Common myeloid progenitor, CD34-positive (primary cell): Measurements from ENCODE around the gene ARID5A.
A peak's percentile ranks its signal among the peaks of the same experiment; 100 is the strongest.

ENCODE experiments used
- CTCF ChIA-PET: fragments of 350-600 bp; sonication (Branson Sonifier 250); formaldehyde crosslinking; loops from one replicate; lab custom pipeline; 2021; ENCODE audit warnings: antibody characterized with exemption; lab: Charles Lee
- POLR2A ChIA-PET: fragments of 350-600 bp; sonication (Branson Sonifier 250); formaldehyde crosslinking; loops from one replicate; lab custom pipeline; 2021; ENCODE audit warnings: antibody characterized with exemption; lab: Charles Lee
- DNase-seq, 3 donors: peaks; one replicate each; pipeline versions ENCODE4 v3.0.0 to v3.0.0-alpha.2; 2013
- H3K27ac ChIP-seq, 2 experiments: 1 replicate in 1 of 2; 2 replicates in 1 of 2; pipeline ENCODE4 v1.7.0; 2013; ENCODE audit warnings: inconsistent platforms in 2 of 2, low read length in 2 of 2, mild to moderate bottlenecking in 2 of 2, low read depth in 1 of 2, moderate library complexity in 1 of 2; ENCODE audit not compliant: severe bottlenecking in 2 of 2, insufficient read depth in 1 of 2, poor library complexity in 1 of 2
- H3K27me3 ChIP-seq, 5 experiments: replicated peaks in 2 of 5; 1 replicate in 3 of 5; 2 replicates in 2 of 5; pipeline versions ENCODE4 v1.6.1 to v1.7.0; 2013; ENCODE audit warnings: low read length in 4 of 5, mild to moderate bottlenecking in 2 of 5, moderate library complexity in 2 of 5, inconsistent platforms in 1 of 5; ENCODE audit not compliant: insufficient read depth in 5 of 5, control insufficient read depth in 4 of 5
- H3K36me3 ChIP-seq, 4 experiments: 1 replicate in 2 of 4; 2 replicates in 2 of 4; pipeline versions ENCODE4 v1.6.1 to v1.7.0; 2013; ENCODE audit warnings: low read length in 3 of 4, control low read depth in 1 of 4, mild to moderate bottlenecking in 1 of 4; ENCODE audit not compliant: control insufficient read depth in 4 of 4, insufficient read depth in 4 of 4
- H3K4me1 ChIP-seq, 4 experiments: 1 replicate in 3 of 4; 2 replicates in 1 of 4; pipeline versions ENCODE4 v1.6.1 to v1.7.1; 2013; ENCODE audit warnings: low read length in 3 of 4, mild to moderate bottlenecking in 3 of 4, control low read depth in 1 of 4, inconsistent platforms in 1 of 4, moderate library complexity in 1 of 4; ENCODE audit not compliant: control insufficient read depth in 4 of 4, insufficient read depth in 4 of 4; ENCODE audit errors: control extremely low read depth in 1 of 4
- H3K4me3 ChIP-seq, 7 experiments: 1 replicate in 4 of 7; 2 replicates in 3 of 7; pipeline versions ENCODE4 v1.5.1 to v1.7.0; 2013; ENCODE audit warnings: mild to moderate bottlenecking in 7 of 7, low read length in 6 of 7, moderate library complexity in 6 of 7, inconsistent platforms in 2 of 7, low read depth in 2 of 7, control low read depth in 1 of 7; ENCODE audit not compliant: insufficient read depth in 4 of 7, control insufficient read depth in 1 of 7; ENCODE audit errors: extremely low read depth in 1 of 7
- H3K9me3 ChIP-seq, 5 experiments: 1 replicate in 4 of 5; 2 replicates in 1 of 5; pipeline versions ENCODE4 v1.6.1 to v1.7.1; 2013; ENCODE audit warnings: low read length in 4 of 5, mild to moderate bottlenecking in 2 of 5, inconsistent platforms in 1 of 5, low read depth in 1 of 5, moderate library complexity in 1 of 5; ENCODE audit not compliant: control insufficient read depth in 4 of 5, insufficient read depth in 2 of 5; ENCODE audit errors: control extremely low read depth in 1 of 5
- WGBS: methylation state at CpG from one replicate; pipeline ENCODE4 v1.1.5; 2013; ENCODE audit not compliant: insufficient coverage; 5-methylcytosine and 5-hydroxymethylcytosine counted together

The ARID5A gene

DNA sequence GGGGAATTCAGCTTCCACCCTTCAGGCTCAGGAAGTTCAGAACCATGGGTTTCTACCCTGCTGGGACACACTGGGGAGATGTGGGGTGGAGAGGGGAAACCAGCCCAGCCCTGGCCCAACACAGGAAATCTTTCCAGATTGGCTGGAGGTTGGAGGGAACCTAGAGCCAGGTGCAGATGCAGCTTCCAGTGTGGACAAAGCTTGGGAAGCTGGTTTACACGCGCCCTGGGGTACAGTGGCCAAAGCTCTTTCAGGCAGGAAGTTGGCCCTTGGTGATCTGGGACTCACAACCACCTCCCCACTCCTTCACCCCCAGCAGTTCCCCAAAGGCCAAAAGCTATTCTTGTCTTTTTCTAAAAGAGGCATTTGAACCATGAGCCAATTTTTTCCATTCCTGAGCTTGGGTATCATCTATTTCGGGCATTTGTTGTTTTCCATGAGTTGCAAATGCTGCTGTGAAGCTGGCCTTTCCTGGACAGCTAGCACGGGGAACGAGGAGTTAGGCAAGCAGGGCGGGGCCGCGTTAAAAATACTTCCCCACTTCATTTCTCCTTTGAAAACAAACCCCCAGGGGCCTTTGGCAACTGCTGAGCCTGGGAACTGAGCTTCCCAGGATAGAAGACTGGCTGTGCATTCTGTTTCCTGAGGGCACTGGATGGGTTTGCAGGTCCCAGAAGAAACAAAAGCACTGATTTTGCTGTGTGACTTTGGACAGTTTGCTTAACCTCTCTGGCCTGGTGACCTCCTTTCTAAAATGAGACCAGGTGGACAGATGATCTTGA is 3.1 kb upstream of the ARID5A start:
- 23% methylated on average over 3 of the region's 8 CpGs for WGBS
- Histone ChIP-seq H3K4me1 (peaks cover 17 to 91% (median 86%) of the 10 kb centered on the region in 4 experiments), H3K27me3 (no peaks in the 10 kb centered on the region), H3K4me3 (peak overlapping the region in 3 of 7 experiments; percentile 16 to 50 (median 19)), H3K9me3 (no peaks in the 10 kb centered on the region), H3K36me3 (no peaks in the 10 kb centered on the region), H3K27ac (no peak overlapping the region)
- CTCF ChIA-PET = interaction anchor here (1.3 to 20.2 kb wide), 4 partner anchors 8 to 25 kb away, joined by 4 to 429 read pairs (median 4); partner anchors contain the start of gene ARID5A
- DNase-seq = peak in 1 of 3 donors; percentile 33
- POLR2A ChIA-PET = interaction anchor here (0.9 kb wide), 1 partner anchor 20 kb away, joined by 3 read pairs; no protein-coding TSS in a partner anchor

- WGBS = 100% methylated on average over 3 of the region's 4 CpGs
- DNase-seq = no peak
- peaks cover 0 to 2% (median under 1%) of the 10 kb centered on the region in 4 experiments for H3K36me3 ChIP-seq
- ChIA-PET CTCF (interaction anchor here (1.3 to 20.2 kb wide), 4 partner anchors 8 to 25 kb away, joined by 4 to 429 read pairs (median 4); partner anchors contain the start of gene ARID5A), POLR2A (no interaction called here)
- peaks cover 14 to 91% (median 86%) of the 10 kb centered on the region in 4 experiments for H3K4me1 ChIP-seq
- no peak overlapping the region for H3K4me3 ChIP-seq
- no peaks in the 10 kb centered on the region for H3K9me3 ChIP-seq
- no peaks in the 10 kb centered on the region for H3K27me3 ChIP-seq
- H3K27ac ChIP-seq = no peak overlapping the region
These were observed 2.4 kb upstream of the ARID5A start for GRCh38 chr2:96534141-96534540.

GRCh38 chr2:96534701-96535181 is 1.8 kb upstream of the ARID5A start:
- Histone ChIP-seq H3K4me3 (no peak overlapping the region), H3K9me3 (no peaks in the 10 kb centered on the region), H3K4me1 (peaks cover 14 to 91% (median 86%) of the 10 kb centered on the region in 4 experiments), H3K27me3 (no peaks in the 10 kb centered on the region), H3K27ac (no peak overlapping the region), H3K36me3 (peaks cover 0 to 4% (median 2%) of the 10 kb centered on the region in 4 experiments)
- WGBS = 61% methylated on average over 4 of the region's 5 CpGs
- ChIA-PET POLR2A (no interaction called here), CTCF (interaction anchor here (1.5 to 20.2 kb wide), 2 partner anchors 9 to 13 kb away, joined by 4 to 429 read pairs; partner anchors contain the start of gene ARID5A)
- DNase-seq = no peak

- H3K36me3 ChIP-seq = peaks cover 0 to 7% (median 2%) of the 10 kb centered on the region in 4 experiments
- no peaks in the 10 kb centered on the region for H3K9me3 ChIP-seq
- ChIA-PET POLR2A (no interaction called here), CTCF (interaction anchor here (20.2 kb wide), 1 partner anchor 12 kb away, joined by 429 read pairs; the partner anchor contains the start of gene ARID5A)
- no peak for DNase-seq
- H3K27me3 ChIP-seq = no peaks in the 10 kb centered on the region
- WGBS = no CpG with 5 or more reads among the region's 4 CpGs
- no peak overlapping the region for H3K27ac ChIP-seq
- H3K4me3 ChIP-seq = no peak overlapping the region
- H3K4me1 ChIP-seq = peaks cover 14 to 90% (median 83%) of the 10 kb centered on the region in 4 experiments
These were observed 1.2 kb upstream of the ARID5A start for GRCh38 chr2:96535331-96535730.

DNA sequence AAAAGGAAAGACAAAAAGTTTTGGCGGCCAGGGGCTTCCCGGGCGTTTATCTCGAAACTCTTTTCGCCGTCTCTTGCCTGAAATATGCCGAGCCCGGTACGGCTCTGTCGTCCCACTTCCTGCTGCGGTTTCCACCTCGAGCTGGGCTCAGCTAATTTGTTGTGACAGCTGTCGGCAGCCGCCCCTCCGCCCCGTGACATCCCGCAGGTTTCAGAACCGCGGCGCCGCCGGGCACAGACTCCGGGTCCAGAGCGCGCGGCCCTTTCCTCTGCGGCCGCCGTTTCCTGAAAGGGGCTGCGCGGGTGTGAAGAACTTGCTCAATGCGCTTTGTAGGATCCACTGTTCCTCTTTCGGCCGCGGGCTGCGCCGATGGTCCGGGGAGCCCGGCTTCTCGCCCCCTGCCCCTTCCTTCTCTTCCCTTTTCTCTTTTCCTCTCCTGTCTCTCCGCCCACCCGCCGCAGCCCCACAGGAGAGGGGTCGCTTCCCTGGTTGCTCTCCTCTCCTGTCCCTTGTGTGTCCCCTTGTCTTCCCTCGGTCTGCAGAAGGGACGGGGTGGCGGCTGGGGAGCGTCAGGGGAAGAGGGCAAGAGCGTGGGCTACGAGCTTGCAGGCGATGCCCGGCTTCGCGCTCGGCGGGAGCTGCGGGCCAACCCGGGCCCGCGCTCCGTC is 648 bp downstream of the ARID5A start:
- H3K27me3 ChIP-seq = no peaks in the 10 kb centered on the region
- ChIA-PET POLR2A (interaction anchor here (0.8 to 4.8 kb wide), 7 partner anchors 9 to 232 kb away, joined by 3 to 88 read pairs (median 3); partner anchors contain the start of gene SNRNP200), CTCF (interaction anchor here (20.2 to 22.8 kb wide), 2 partner anchors 4 to 11 kb away, joined by 429 read pairs; partner anchors contain the start of gene ARID5A)
- under 1% methylated on average over 53 of the region's 61 CpGs for WGBS
- H3K4me3 ChIP-seq = peak overlapping the region; percentile 62 to 85 (median 67)
- H3K27ac ChIP-seq = peak overlapping the region; percentile 74 to 89
- peaks cover 10 to 72% (median 65%) of the 10 kb centered on the region in 4 experiments for H3K4me1 ChIP-seq
- peaks cover 0 to 17% (median 8%) of the 10 kb centered on the region in 4 experiments for H3K36me3 ChIP-seq
- H3K9me3 ChIP-seq = no peaks in the 10 kb centered on the region
- DNase-seq = peak; percentile 92 to 98 (median 96)

DNA sequence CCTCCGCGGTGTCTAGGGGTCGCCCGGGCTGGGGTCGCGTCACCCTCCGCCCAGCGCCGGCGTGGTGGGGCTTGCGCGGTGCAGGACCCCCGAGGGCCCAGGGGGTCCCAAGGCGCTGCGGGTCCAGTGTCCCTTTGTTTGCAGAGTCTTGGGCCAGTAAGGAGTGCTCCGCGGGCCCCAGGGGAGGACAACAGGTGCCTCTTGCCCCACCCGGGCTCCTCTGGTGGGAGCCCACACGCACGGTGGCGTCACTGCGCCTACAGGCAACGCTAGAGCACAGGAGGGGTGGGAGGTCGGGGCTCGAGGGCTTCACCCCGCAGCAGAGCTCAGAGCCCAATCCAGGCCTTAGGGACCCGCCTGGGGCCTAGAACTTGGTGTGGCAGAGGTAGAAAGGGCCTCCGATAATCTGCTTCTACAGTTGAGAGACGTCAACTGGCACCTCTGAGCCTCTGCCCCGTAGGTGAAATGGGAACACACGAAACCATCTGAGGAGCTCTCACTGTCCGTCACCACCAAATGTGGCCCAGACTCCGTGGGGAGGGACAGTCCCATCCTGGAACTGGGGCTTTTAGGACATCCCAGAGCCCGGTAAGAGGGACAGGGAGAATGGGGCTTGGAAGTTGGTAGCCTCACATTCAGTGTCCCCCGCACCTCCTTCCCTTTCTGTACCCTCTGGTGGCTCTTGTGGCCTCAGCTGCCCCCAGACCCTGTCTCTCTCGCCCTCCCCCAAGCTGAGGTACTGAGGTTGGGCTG is 1.4 kb downstream of the ARID5A start:
- Histone ChIP-seq H3K27ac (peak overlapping the region in 1 of 2 experiments; percentile 89), H3K36me3 (peaks cover 2 to 23% (median 13%) of the 10 kb centered on the region in 4 experiments), H3K4me1 (peaks cover 8 to 65% (median 57%) of the 10 kb centered on the region in 4 experiments), H3K27me3 (no peaks in the 10 kb centered on the region), H3K9me3 (peaks cover 0 to 2% (median 0%) of the 10 kb centered on the region in 5 experiments), H3K4me3 (peak overlapping the region; percentile 62 to 85 (median 67))
- DNase-seq = peak in 2 of 3 donors; percentile 50 to 61
- ChIA-PET POLR2A (interaction anchor here (0.8 to 4.8 kb wide), 6 partner anchors 10 to 233 kb away, joined by 3 to 88 read pairs (median 18); partner anchors contain the start of gene SNRNP200), CTCF (interaction anchor here (0.7 to 22.8 kb wide), 3 partner anchors 5 to 74 kb away, joined by 3 to 429 read pairs (median 429); partner anchors contain the start of gene ARID5A)
- 6% methylated on average over 31 of the region's 36 CpGs for WGBS
